Measurements from ENCODE around the gene NEMP1. TPM values are rescaled to one million over a fixed set of nuclear protein-coding genes. Genes with fewer than 3 reads are reported as not detected.

Gene NEMP1
- total RNA-seq, 1 experiment from 2014 or later, result 30.5 TPM

- in situ Hi-C loops (cut with HindIII; ENCODE audit: low pct_unique_long_range_greater_than_20kb, low sequenced_read_pairs), result no loop called here
- peak; percentile 75 for DNase-seq (ENCODE audit: low read depth, low spot score)
These were observed 31.8 kb upstream of the NEMP1 start for GRCh38 chr12:57110104-57111030.

GRCh38 chr12:57109207-57110103 lies 30.9 kb upstream of the NEMP1 start:
- in situ Hi-C loops (cut with HindIII; ENCODE audit: low pct_unique_long_range_greater_than_20kb, low sequenced_read_pairs), result no loop called here
- DNase-seq (ENCODE audit: low read depth, low spot score), result no peak

- no peak for DNase-seq (ENCODE audit: low read depth, low spot score)
- in situ Hi-C loops (cut with HindIII; ENCODE audit: low pct_unique_long_range_greater_than_20kb, low sequenced_read_pairs), result no loop called here
These were observed 29.0 kb upstream of the NEMP1 start for GRCh38 chr12:57107456-57108155.

GRCh38 chr12:57106021-57106708 lies 27.6 kb upstream of the NEMP1 start:
- in situ Hi-C loops (cut with HindIII; ENCODE audit: low pct_unique_long_range_greater_than_20kb, low sequenced_read_pairs), result no loop called here
- DNase-seq (ENCODE audit: low read depth, low spot score), result no peak

DNA sequence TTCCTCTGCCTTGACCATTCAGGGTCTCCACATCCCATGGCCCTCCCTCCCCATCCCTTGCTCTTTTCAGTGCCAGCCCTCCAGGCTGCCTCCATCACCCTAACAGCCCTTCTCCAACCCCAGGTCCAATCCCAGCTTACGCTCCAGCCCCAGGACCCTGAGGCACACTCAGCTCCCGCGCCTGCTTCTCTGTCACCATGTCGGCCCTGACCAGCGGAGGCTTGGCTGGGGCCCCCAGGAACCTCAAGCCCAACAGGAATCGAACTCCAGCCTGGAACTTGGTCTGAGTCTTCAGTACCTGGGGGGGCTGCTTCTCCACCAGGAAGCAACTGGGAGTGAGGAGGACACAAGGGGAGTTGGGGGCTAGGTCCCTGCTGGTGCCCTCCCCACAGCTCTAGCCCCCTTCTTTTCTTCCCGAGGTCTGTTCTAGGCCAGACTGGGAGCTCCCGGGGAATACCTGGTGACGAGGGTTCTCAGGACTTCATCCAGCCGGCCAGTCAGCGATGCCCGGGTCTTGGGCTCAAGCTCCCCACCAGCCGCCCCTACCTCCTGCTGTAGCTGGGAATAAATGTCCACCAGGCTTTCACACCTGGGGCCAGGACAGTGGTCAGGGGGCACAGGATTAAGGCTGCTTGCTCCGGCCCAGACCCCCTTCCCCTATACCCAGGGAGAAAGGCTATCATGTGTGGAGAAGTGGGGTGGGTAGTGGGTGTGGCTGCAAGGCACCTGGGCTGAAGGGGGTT lies 26.6 kb upstream of the NEMP1 start:
- no peak for DNase-seq (ENCODE audit: low read depth, low spot score)
- in situ Hi-C loops (cut with HindIII; ENCODE audit: low pct_unique_long_range_greater_than_20kb, low sequenced_read_pairs), result no loop called here

- in situ Hi-C loops (cut with HindIII; ENCODE audit: low pct_unique_long_range_greater_than_20kb, low sequenced_read_pairs), result no loop called here
- no peak for DNase-seq (ENCODE audit: low read depth, low spot score)
These were observed 25.8 kb upstream of the NEMP1 start for GRCh38 chr12:57104292-57104910.

- in situ Hi-C loops (cut with HindIII; ENCODE audit: low pct_unique_long_range_greater_than_20kb, low sequenced_read_pairs), result no loop called here
These were observed 25.3 kb upstream of the NEMP1 start for GRCh38 chr12:57103856-57104255.

GRCh38 chr12:57101892-57102695 lies 23.5 kb upstream of the NEMP1 start:
- in situ Hi-C loops (cut with HindIII; ENCODE audit: low pct_unique_long_range_greater_than_20kb, low sequenced_read_pairs), result no loop called here
- no peak for DNase-seq (ENCODE audit: low read depth, low spot score)

More at GRCh38 chr12:57103856-57104255, 25.3 kb upstream of the NEMP1 start:
- no peak for DNase-seq (ENCODE audit: low read depth, low spot score)

- DNase-seq (ENCODE audit: low read depth, low spot score), result no peak
- in situ Hi-C loops (cut with HindIII; ENCODE audit: low pct_unique_long_range_greater_than_20kb, low sequenced_read_pairs), result no loop called here
These were observed 21.2 kb upstream of the NEMP1 start for GRCh38 chr12:57099766-57100165.

GRCh38 chr12:57099047-57099714 lies 20.6 kb upstream of the NEMP1 start:
- in situ Hi-C loops (cut with HindIII; ENCODE audit: low pct_unique_long_range_greater_than_20kb, low sequenced_read_pairs), result no loop called here
- no peak for DNase-seq (ENCODE audit: low read depth, low spot score)

- in situ Hi-C loops (cut with HindIII; ENCODE audit: low pct_unique_long_range_greater_than_20kb, low sequenced_read_pairs), result no loop called here
- DNase-seq (ENCODE audit: low read depth, low spot score), result no peak
These were observed 20.0 kb upstream of the NEMP1 start for GRCh38 chr12:57098546-57098945.

DNA sequence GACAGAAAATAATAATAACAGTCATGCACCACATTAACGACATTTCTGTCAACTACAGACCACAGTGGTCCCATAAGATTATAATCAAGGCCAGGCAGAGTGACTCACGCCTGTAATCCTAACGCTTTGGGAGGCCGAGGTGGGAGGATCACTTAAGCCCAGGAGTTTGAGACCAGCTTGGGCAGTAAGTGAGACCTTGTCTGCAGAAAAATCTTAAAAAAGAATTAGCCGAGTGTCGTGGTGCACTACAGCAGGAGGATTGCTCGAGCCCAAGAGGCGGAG lies 18.9 kb upstream of the NEMP1 start:
- no peak for DNase-seq (ENCODE audit: low read depth, low spot score)
- in situ Hi-C loops (cut with HindIII; ENCODE audit: low pct_unique_long_range_greater_than_20kb, low sequenced_read_pairs), result no loop called here

GRCh38 chr12:57096748-57097553 lies 18.4 kb upstream of the NEMP1 start:
- DNase-seq (ENCODE audit: low read depth, low spot score), result no peak
- in situ Hi-C loops (cut with HindIII; ENCODE audit: low pct_unique_long_range_greater_than_20kb, low sequenced_read_pairs), result no loop called here

GRCh38 chr12:57096099-57096572 lies 17.5 kb upstream of the NEMP1 start:
- DNase-seq (ENCODE audit: low read depth, low spot score), result peak; percentile 41

More at GRCh38 chr12:57096099-57096572, 17.5 kb upstream of the NEMP1 start:
- in situ Hi-C loops (cut with HindIII; ENCODE audit: low pct_unique_long_range_greater_than_20kb, low sequenced_read_pairs), result no loop called here

Measured in SK-MEL-5 (cell line).